Activated CD8-positive, alpha-beta T cell treated with anti-CD3 and anti-CD28 coated beads, Interleukin-2, amount 10 ng/mL, durations not matched to agents 7 days and 5 days (primary cell): Measurements from ENCODE around the gene FHOD3. TPM values are rescaled to one million over a fixed set of nuclear protein-coding genes. Genes with fewer than 3 reads are reported as not detected.

Experiments
- ATAC-seq: fragments of 150-1000 bp; cut with Tn5 transposase; one replicate; pipeline ENCODE4 v1.10.0; 2021; ENCODE audit warnings: moderate library complexity
- CTCF ChIA-PET: fragments of 350-600 bp; sonication (Branson Sonifier 250); formaldehyde crosslinking; loops from one replicate; lab custom pipeline; 2021; ENCODE audit warnings: antibody characterized with exemption; lab: Charles Lee
- POLR2A ChIA-PET: fragments of 350-600 bp; sonication (Branson Sonifier 250); formaldehyde crosslinking; loops from one replicate; lab custom pipeline; 2021; ENCODE audit warnings: antibody characterized with exemption; lab: Charles Lee
- DNase-seq: peaks from one replicate; pipeline ENCODE4 v3.0.0-alpha.2; 2020
- H3K27ac Mint-ChIP-seq: one replicate; pipeline ENCODE4 v1.8.0; 2021; ENCODE audit warnings: mild to moderate bottlenecking, mixed read lengths
- H3K27me3 Mint-ChIP-seq: one replicate; pipeline ENCODE4 v1.8.0; 2021; ENCODE audit warnings: low read depth, mixed read lengths
- H3K36me3 Mint-ChIP-seq: one replicate; pipeline ENCODE4 v1.8.0; 2021; ENCODE audit warnings: low read depth, mixed read lengths
- H3K4me1 Mint-ChIP-seq: one replicate; pipeline ENCODE4 v1.8.0; 2021; ENCODE audit warnings: low read depth, mixed read lengths
- H3K4me3 Mint-ChIP-seq: one replicate; pipeline ENCODE4 v1.8.0; 2021; ENCODE audit warnings: mild to moderate bottlenecking, mixed read lengths
- H3K9me3 Mint-ChIP-seq: one replicate; pipeline ENCODE4 v1.8.0; 2022; ENCODE audit warnings: mixed read lengths; ENCODE audit not compliant: insufficient read depth
- total RNA-seq, 2 experiments: library from RNA; stranded (reverse); gene quantifications; one replicate each; pipeline ENCODE4 v1.2.3, GENCODE V29; 2021

FHOD3 gene
- total RNA-seq, 2 experiments from 2014 or later, result not detected

GRCh38 chr18:36409779-36410178 is 112.3 kb downstream of the FHOD3 start:
- no peak for DNase-seq
- H3K4me3 Mint-ChIP-seq, result no peak overlapping the region
- CTCF ChIA-PET, result no interaction called here
- no peak overlapping the region for H3K27ac Mint-ChIP-seq
- H3K27me3 Mint-ChIP-seq, result peaks cover 2% of the 10 kb centered on the region
- no peaks in the 10 kb centered on the region for H3K9me3 Mint-ChIP-seq
- POLR2A ChIA-PET, result no interaction called here
- H3K4me1 Mint-ChIP-seq, result no peaks in the 10 kb centered on the region
- no peaks in the 10 kb centered on the region for H3K36me3 Mint-ChIP-seq
- ATAC-seq, result no peak

- H3K4me1 Mint-ChIP-seq, result no peaks in the 10 kb centered on the region
- no peaks in the 10 kb centered on the region for H3K36me3 Mint-ChIP-seq
- ATAC-seq (no peak), DNase-seq (no peak)
- H3K9me3 Mint-ChIP-seq, result no peaks in the 10 kb centered on the region
- peaks cover 2% of the 10 kb centered on the region for H3K27me3 Mint-ChIP-seq
- no peak overlapping the region for H3K27ac Mint-ChIP-seq
- no peak overlapping the region for H3K4me3 Mint-ChIP-seq
- ChIA-PET POLR2A (no interaction called here), CTCF (no interaction called here)
These were observed 112.8 kb downstream of the FHOD3 start for GRCh38 chr18:36410346-36410745.

DNA sequence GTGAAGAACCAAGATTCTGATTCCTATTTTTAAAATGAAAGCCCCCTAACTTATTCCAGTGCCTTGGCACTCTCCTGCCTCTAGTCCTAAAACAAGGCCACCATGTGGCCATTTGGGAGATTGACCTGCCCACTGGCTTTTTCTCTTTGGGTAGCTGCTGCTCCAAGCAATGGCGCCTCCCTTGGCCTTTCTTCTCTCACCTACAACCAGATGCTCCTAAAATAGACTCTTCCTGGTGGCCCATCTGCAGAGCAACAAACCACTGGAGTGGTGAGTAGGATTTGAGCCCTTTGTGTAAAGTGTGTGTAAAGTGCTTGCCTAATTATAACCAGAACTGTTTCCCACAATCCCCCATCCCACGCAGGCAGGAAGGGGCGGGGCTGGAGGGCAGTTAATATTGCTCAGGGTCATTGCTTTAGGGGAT is 114.2 kb downstream of the FHOD3 start:
- CTCF ChIA-PET, result interaction anchor here (0.6 kb wide), 1 partner anchor 10 kb away, joined by 3 read pairs; no protein-coding TSS in a partner anchor
- Mint-ChIP-seq H3K4me1 (no peaks in the 10 kb centered on the region), H3K4me3 (no peak overlapping the region), H3K9me3 (no peaks in the 10 kb centered on the region), H3K36me3 (no peaks in the 10 kb centered on the region), H3K27me3 (peaks cover 2% of the 10 kb centered on the region), H3K27ac (no peak overlapping the region)
- no peak for DNase-seq
- POLR2A ChIA-PET, result no interaction called here
- ATAC-seq, result no peak

DNA sequence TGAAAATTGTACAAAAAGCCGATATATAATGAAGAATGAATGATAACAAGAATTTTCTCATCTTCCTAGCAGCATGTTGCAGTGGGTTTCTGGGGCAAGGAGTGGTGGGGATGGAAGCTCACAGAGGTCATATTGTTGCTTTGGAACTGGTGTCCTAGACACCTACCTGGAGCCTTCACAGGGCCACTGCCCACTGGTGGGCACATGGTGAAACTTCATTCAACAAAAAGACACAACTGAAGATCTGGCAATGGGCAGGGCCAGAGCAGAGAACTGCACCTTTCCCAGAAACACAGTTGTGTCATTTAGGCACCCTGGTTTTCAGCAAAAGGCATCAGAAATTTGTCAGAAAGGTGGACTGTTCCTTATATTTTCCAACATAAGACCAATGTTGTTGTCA is 115.3 kb downstream of the FHOD3 start:
- ATAC-seq (no peak), DNase-seq (no peak)
- Mint-ChIP-seq H3K36me3 (no peaks in the 10 kb centered on the region), H3K4me3 (no peak overlapping the region), H3K27ac (no peak overlapping the region), H3K9me3 (no peaks in the 10 kb centered on the region), H3K27me3 (peaks cover 2% of the 10 kb centered on the region), H3K4me1 (no peaks in the 10 kb centered on the region)
- CTCF ChIA-PET, result no interaction called here
- POLR2A ChIA-PET, result no interaction called here

DNA sequence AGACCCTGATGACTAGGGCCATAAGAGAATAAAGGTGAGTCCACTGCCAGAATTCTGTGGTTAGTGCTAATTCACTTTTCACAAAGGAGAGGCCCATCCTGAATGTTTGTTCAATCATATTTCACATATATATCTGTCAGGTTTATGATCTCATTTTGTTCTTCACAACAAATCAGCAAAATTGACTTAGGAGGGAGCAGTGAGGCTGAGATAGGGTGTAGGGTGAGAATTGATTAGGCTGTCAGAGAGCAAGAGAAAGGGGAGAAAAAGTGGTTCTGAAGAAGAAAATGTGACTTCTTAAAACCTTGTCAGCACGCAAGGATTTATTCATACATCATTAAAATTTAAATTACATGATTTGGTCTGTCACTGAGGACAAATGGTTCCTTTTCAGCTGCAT is 117.7 kb downstream of the FHOD3 start:
- ChIA-PET CTCF (no interaction called here), POLR2A (no interaction called here)
- no peaks in the 10 kb centered on the region for H3K36me3 Mint-ChIP-seq
- DNase-seq (no peak), ATAC-seq (no peak)
- H3K4me1 Mint-ChIP-seq, result no peaks in the 10 kb centered on the region
- no peaks in the 10 kb centered on the region for H3K9me3 Mint-ChIP-seq
- peaks cover 3% of the 10 kb centered on the region for H3K27me3 Mint-ChIP-seq
- no peak overlapping the region for H3K4me3 Mint-ChIP-seq
- no peak overlapping the region for H3K27ac Mint-ChIP-seq

DNA sequence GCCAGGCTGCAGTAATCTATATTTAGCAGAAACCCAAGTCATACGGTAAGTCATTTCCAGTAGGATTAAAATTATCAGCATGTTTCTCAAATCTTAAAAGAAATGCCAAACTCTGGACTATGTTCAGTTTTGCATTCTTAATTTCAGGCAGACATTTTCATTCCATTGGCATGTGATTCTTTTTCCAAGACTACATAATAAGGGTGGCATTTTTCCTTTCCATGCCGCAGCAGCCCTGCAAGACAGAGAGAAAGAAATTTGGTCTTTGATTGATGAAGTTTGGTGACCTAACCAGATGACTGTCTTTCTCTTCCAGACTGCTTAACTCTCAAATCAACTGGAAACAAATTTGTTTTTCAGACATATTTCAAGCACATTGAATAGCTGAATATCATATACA is 118.1 kb downstream of the FHOD3 start:
- no peak for ATAC-seq
- no peaks in the 10 kb centered on the region for H3K9me3 Mint-ChIP-seq
- no peak overlapping the region for H3K27ac Mint-ChIP-seq
- no peak for DNase-seq
- ChIA-PET POLR2A (no interaction called here), CTCF (no interaction called here)
- no peaks in the 10 kb centered on the region for H3K36me3 Mint-ChIP-seq
- no peaks in the 10 kb centered on the region for H3K4me1 Mint-ChIP-seq
- H3K4me3 Mint-ChIP-seq, result no peak overlapping the region
- peaks cover 3% of the 10 kb centered on the region for H3K27me3 Mint-ChIP-seq

GRCh38 chr18:36419188-36419899 is 121.8 kb downstream of the FHOD3 start:
- ATAC-seq (no peak), DNase-seq (no peak)
- no peak overlapping the region for H3K4me3 Mint-ChIP-seq
- H3K27me3 Mint-ChIP-seq, result peaks cover 3% of the 10 kb centered on the region
- no peaks in the 10 kb centered on the region for H3K9me3 Mint-ChIP-seq
- no peak overlapping the region for H3K27ac Mint-ChIP-seq
- ChIA-PET CTCF (no interaction called here), POLR2A (no interaction called here)
- no peaks in the 10 kb centered on the region for H3K4me1 Mint-ChIP-seq
- no peaks in the 10 kb centered on the region for H3K36me3 Mint-ChIP-seq

- no peak for ATAC-seq
- Mint-ChIP-seq H3K27ac (no peak overlapping the region), H3K36me3 (no peaks in the 10 kb centered on the region), H3K4me3 (no peak overlapping the region), H3K27me3 (peaks cover 3% of the 10 kb centered on the region), H3K4me1 (no peaks in the 10 kb centered on the region), H3K9me3 (no peaks in the 10 kb centered on the region)
- DNase-seq, result no peak
- CTCF ChIA-PET, result no interaction called here
- POLR2A ChIA-PET, result no interaction called here
These were observed 122.5 kb downstream of the FHOD3 start for GRCh38 chr18:36419900-36420531.

DNA sequence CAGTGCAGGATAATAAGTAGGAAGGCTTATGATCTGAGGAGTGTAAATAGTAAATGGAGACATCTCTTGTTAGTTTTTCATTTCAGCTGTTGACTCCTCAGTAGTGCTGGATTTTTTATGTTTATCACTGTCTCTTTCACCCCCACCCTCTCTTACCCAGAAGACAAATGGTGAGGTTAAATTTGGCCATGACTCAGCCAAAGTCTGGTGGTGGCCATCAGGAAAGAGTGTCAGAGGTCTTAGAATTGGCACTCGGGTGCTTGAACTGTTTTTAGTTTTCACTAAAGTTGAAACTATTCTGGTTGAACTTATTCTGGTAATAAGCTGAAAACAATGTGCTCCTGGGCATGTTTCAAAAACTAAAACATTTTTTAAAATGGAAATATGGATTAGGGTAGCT is 123.3 kb downstream of the FHOD3 start:
- no peak overlapping the region for H3K27ac Mint-ChIP-seq
- no peak for DNase-seq
- ATAC-seq, result no peak
- peaks cover 3% of the 10 kb centered on the region for H3K27me3 Mint-ChIP-seq
- H3K4me1 Mint-ChIP-seq, result no peaks in the 10 kb centered on the region
- H3K36me3 Mint-ChIP-seq, result no peaks in the 10 kb centered on the region
- ChIA-PET CTCF (no interaction called here), POLR2A (no interaction called here)
- no peaks in the 10 kb centered on the region for H3K9me3 Mint-ChIP-seq
- H3K4me3 Mint-ChIP-seq, result no peak overlapping the region

DNA sequence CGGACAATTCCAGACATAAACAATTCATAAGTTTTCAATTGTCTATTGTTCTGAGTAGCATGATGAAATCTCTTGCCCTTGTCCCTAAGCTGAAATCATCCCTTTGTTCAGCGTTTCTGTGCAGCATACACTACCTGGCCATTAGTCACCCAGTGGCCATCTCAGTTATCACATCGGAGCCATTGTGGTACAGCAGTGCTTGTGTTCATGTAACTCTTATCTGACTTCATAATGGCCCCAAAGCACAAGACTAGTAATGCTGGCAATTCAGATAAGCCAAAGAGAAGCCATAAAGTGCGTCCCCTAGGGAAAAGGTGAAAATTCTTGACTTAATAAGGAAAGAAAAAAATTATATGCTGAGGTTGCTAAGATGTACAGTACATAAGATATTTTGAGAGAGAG is 127.2 kb downstream of the FHOD3 start:
- Mint-ChIP-seq H3K4me3 (no peak overlapping the region), H3K4me1 (no peaks in the 10 kb centered on the region), H3K36me3 (no peaks in the 10 kb centered on the region), H3K27ac (no peak overlapping the region), H3K9me3 (no peaks in the 10 kb centered on the region), H3K27me3 (peaks cover 3% of the 10 kb centered on the region)
- POLR2A ChIA-PET, result no interaction called here
- CTCF ChIA-PET, result no interaction called here
- DNase-seq (no peak), ATAC-seq (no peak)

DNA sequence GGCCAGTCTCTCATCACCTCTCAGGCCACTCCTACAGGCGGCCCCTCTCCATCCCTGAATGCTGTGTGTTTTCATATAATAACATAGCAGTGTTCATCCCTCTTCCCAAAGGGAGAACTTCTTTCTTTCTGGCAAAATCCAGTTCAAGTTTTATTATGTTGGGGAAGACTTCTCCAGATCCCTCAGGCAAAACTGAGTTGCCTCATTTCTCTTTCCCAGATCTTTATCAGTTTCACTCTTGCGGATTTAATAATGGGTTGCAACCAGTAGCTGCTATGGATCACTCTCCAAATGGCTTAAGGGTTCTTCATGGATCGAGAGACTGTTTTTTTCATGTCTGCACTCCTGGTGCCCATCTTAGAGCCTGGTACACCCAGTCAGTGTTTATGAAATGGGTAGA is 129.9 kb downstream of the FHOD3 start:
- ATAC-seq (no peak), DNase-seq (no peak)
- ChIA-PET CTCF (no interaction called here), POLR2A (no interaction called here)
- Mint-ChIP-seq H3K4me3 (no peak overlapping the region), H3K4me1 (no peaks in the 10 kb centered on the region), H3K9me3 (no peaks in the 10 kb centered on the region), H3K36me3 (no peaks in the 10 kb centered on the region), H3K27me3 (peaks cover 2% of the 10 kb centered on the region), H3K27ac (no peak overlapping the region)

DNA sequence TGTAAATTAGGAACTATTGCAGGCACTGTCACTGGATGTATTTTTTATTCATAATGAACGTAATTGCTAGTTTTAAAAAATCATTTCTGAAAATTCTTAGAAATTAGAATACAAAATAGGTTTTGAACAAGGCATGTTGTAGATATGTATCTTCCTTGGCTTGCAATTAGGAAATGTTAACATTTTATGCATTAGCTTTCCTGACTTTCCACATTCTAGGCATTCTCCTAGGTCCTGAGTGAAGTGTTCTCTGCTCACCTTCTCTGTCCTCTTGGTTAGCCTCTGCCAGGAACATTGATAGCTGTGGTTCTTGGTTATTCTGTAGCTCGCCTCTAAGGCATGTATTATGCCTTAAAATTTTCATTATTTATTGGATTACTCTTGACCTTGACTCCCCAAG is 130.3 kb downstream of the FHOD3 start:
- POLR2A ChIA-PET, result no interaction called here
- no peak overlapping the region for H3K4me3 Mint-ChIP-seq
- H3K36me3 Mint-ChIP-seq, result no peaks in the 10 kb centered on the region
- no peak for DNase-seq
- CTCF ChIA-PET, result no interaction called here
- H3K27me3 Mint-ChIP-seq, result peaks cover 2% of the 10 kb centered on the region
- no peak for ATAC-seq
- H3K4me1 Mint-ChIP-seq, result no peaks in the 10 kb centered on the region
- H3K27ac Mint-ChIP-seq, result no peak overlapping the region
- no peaks in the 10 kb centered on the region for H3K9me3 Mint-ChIP-seq
